H7 (cell line): Measurements from ENCODE around the gene APBA2. TPM values are rescaled to one million over a fixed set of nuclear protein-coding genes. Genes with fewer than 3 reads are reported as not detected.

Experiments
- DNase-seq: peaks from one replicate; pipeline ENCODE4 v3.0.0; 2012
- H3K27me3 ChIP-seq: 2 replicates; pipeline ENCODE4 v1.6.0; 2011; ENCODE audit warnings: mild to moderate bottlenecking, low read length; ENCODE audit not compliant: control insufficient read depth, insufficient read depth
- H3K36me3 ChIP-seq: replicated peaks from 2 replicates; pipeline ENCODE4 v1.5.1; 2011; ENCODE audit warnings: low read length; ENCODE audit not compliant: control insufficient read depth, insufficient read depth
- H3K4me3 ChIP-seq: 2 replicates; pipeline ENCODE4 v1.5.1; 2011; ENCODE audit warnings: low read depth, mild to moderate bottlenecking, control low read depth, low read length, moderate library complexity; ENCODE audit not compliant: insufficient read depth
- total RNA-seq: library from RNA; depleted of rRNA; stranded (reverse); fragments of >200 nt; shearing (Covaris generic); gene quantifications from 2 replicates; pipeline ENCODE4 v1.2.3, GENCODE V29; 2014

The APBA2 gene
- total RNA-seq, 1 experiment from 2014 or later, result 15.6 TPM

GRCh38 chr15:28921919-28922706 lies 36.3 kb downstream of the APBA2 start:
- peak; percentile 88 for DNase-seq
- H3K36me3 ChIP-seq, result peaks cover 3% of the 10 kb centered on the region
- H3K4me3 ChIP-seq, result no peak overlapping the region
- no peaks in the 10 kb centered on the region for H3K27me3 ChIP-seq

- no peak for DNase-seq
- Histone ChIP-seq H3K4me3 (no peak overlapping the region), H3K36me3 (peaks cover 3% of the 10 kb centered on the region), H3K27me3 (no peaks in the 10 kb centered on the region)
These were observed 36.9 kb downstream of the APBA2 start for GRCh38 chr15:28922707-28923012.

GRCh38 chr15:28923726-28924280 lies 38.0 kb downstream of the APBA2 start:
- Histone ChIP-seq H3K36me3 (peaks cover 3% of the 10 kb centered on the region), H3K4me3 (no peak overlapping the region), H3K27me3 (no peaks in the 10 kb centered on the region)
- peak; percentile 4 for DNase-seq

GRCh38 chr15:28927043-28927442 lies 41.3 kb downstream of the APBA2 start:
- Histone ChIP-seq H3K36me3 (peaks cover 3% of the 10 kb centered on the region), H3K4me3 (no peak overlapping the region), H3K27me3 (no peaks in the 10 kb centered on the region)
- no peak for DNase-seq

- H3K27me3 ChIP-seq, result no peaks in the 10 kb centered on the region
- no peaks in the 10 kb centered on the region for H3K36me3 ChIP-seq
- no peak overlapping the region for H3K4me3 ChIP-seq
- DNase-seq, result peak; percentile 13
These were observed 43.4 kb downstream of the APBA2 start for GRCh38 chr15:28929200-28929599.

GRCh38 chr15:28930011-28930410 lies 44.2 kb downstream of the APBA2 start:
- no peak overlapping the region for H3K4me3 ChIP-seq
- H3K27me3 ChIP-seq, result no peaks in the 10 kb centered on the region
- peak; percentile 11 for DNase-seq
- no peaks in the 10 kb centered on the region for H3K36me3 ChIP-seq

GRCh38 chr15:28930476-28931291 lies 44.9 kb downstream of the APBA2 start:
- peak; percentile 37 for DNase-seq
- Histone ChIP-seq H3K36me3 (no peaks in the 10 kb centered on the region), H3K4me3 (no peak overlapping the region), H3K27me3 (no peaks in the 10 kb centered on the region)

GRCh38 chr15:28931828-28932227 lies 46.1 kb downstream of the APBA2 start:
- DNase-seq, result no peak
- H3K4me3 ChIP-seq, result no peak overlapping the region
- H3K36me3 ChIP-seq, result no peaks in the 10 kb centered on the region
- H3K27me3 ChIP-seq, result no peaks in the 10 kb centered on the region

GRCh38 chr15:28932361-28932760 lies 46.6 kb downstream of the APBA2 start:
- no peak for DNase-seq
- H3K4me3 ChIP-seq, result no peak overlapping the region
- no peaks in the 10 kb centered on the region for H3K27me3 ChIP-seq
- no peaks in the 10 kb centered on the region for H3K36me3 ChIP-seq

- Histone ChIP-seq H3K4me3 (no peak overlapping the region), H3K27me3 (no peaks in the 10 kb centered on the region), H3K36me3 (no peaks in the 10 kb centered on the region)
- DNase-seq, result peak; percentile 70
These were observed 48.1 kb downstream of the APBA2 start for GRCh38 chr15:28933710-28934445.

- no peaks in the 10 kb centered on the region for H3K27me3 ChIP-seq
- no peak for DNase-seq
- H3K4me3 ChIP-seq, result no peak overlapping the region
- no peaks in the 10 kb centered on the region for H3K36me3 ChIP-seq
These were observed 48.9 kb downstream of the APBA2 start for GRCh38 chr15:28934645-28935044.

GRCh38 chr15:28935316-28935715 lies 49.5 kb downstream of the APBA2 start:
- Histone ChIP-seq H3K36me3 (no peaks in the 10 kb centered on the region), H3K4me3 (no peak overlapping the region), H3K27me3 (no peaks in the 10 kb centered on the region)
- peak; percentile 88 for DNase-seq

- Histone ChIP-seq H3K36me3 (no peaks in the 10 kb centered on the region), H3K27me3 (no peaks in the 10 kb centered on the region), H3K4me3 (no peak overlapping the region)
- DNase-seq, result no peak
These were observed 50.3 kb downstream of the APBA2 start for GRCh38 chr15:28936081-28936480.

- Histone ChIP-seq H3K4me3 (no peak overlapping the region), H3K27me3 (no peaks in the 10 kb centered on the region), H3K36me3 (no peaks in the 10 kb centered on the region)
- DNase-seq, result no peak
These were observed 50.7 kb downstream of the APBA2 start for GRCh38 chr15:28936481-28936881.
